LNCaP clone FGC (cell line): ENCODE data around the gene MARCHF10.
"Not testable (repeated sequence)": the region's sequence is repeated elsewhere in the genome, so short reads cannot be mapped to it uniquely, and the experiment has no call there.

ENCODE experiments used
- DNase-seq: peaks from one replicate; pipeline ENCODE4 v3.0.0-alpha.2; 2011; ENCODE audit warnings: low read depth
- H3K4me3 ChIP-seq: 2 replicates; pipeline ENCODE4 v1.5.1; 2011; ENCODE audit warnings: mild to moderate bottlenecking, low read depth, low read length, control low read depth
- TF ChIP-seq, protein P1 (sequence below): IDR thresholded peaks from 2 replicates; pipeline ENCODE4 v1.5.1; 2012; ENCODE audit warnings: mild to moderate bottlenecking; ENCODE audit not compliant: control insufficient read depth, insufficient read depth; ENCODE audit errors: extremely low read depth

The MARCHF10 gene, protein sequence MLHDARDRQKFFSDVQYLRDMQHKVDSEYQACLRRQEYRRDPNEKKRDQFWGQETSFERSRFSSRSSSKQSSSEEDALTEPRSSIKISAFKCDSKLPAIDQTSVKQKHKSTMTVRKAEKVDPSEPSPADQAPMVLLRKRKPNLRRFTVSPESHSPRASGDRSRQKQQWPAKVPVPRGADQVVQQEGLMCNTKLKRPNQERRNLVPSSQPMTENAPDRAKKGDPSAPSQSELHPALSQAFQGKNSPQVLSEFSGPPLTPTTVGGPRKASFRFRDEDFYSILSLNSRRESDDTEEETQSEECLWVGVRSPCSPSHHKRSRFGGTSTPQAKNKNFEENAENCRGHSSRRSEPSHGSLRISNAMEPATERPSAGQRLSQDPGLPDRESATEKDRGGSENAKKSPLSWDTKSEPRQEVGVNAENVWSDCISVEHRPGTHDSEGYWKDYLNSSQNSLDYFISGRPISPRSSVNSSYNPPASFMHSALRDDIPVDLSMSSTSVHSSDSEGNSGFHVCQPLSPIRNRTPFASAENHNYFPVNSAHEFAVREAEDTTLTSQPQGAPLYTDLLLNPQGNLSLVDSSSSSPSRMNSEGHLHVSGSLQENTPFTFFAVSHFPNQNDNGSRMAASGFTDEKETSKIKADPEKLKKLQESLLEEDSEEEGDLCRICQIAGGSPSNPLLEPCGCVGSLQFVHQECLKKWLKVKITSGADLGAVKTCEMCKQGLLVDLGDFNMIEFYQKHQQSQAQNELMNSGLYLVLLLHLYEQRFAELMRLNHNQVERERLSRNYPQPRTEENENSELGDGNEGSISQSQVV

DNA sequence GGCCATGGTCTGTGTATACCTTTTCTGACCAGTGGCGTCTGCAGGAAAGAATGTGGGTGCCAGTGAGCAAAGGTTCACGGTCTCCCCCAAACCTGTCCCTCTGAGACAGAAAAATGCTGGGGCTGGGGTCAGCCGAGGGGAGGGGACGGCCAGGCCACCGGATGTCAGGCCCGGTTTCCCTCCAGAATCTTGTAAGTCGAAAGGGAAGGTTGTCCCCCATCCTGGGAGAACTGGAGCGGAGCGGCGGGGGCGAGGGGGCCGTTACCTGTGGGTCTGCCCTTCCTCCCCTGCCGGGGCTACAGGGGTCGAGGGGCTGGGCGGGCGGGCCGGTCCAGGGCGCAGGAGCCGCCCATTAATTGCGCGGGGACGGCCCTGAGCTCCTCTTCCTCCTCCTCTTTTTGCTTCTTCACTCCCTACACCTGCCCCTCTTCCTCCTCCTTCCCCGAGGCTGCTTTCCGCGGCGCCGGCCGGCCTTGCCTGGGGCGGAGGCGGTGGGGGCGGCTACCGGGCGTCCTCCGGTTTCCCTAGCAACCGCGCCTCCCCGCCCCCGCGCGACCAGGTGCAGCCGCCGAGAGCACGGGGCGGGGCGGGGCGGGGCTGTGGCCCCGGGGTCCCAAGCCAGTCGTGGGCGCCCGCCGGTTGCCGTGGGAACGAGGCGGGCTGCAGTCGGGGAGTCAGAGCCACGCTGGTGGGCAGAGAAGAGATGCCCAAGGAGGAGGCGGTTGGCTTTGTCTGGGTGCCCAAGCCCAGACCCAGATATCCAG is at the start of gene MARCHF10:
MARCHF10 (minus strand) TSS at position 503 of the 764 bp plus-strand sequence. CDS start 6,579 bp downstream, outside the sequence.
- TF ChIP-seq, protein P1, sequence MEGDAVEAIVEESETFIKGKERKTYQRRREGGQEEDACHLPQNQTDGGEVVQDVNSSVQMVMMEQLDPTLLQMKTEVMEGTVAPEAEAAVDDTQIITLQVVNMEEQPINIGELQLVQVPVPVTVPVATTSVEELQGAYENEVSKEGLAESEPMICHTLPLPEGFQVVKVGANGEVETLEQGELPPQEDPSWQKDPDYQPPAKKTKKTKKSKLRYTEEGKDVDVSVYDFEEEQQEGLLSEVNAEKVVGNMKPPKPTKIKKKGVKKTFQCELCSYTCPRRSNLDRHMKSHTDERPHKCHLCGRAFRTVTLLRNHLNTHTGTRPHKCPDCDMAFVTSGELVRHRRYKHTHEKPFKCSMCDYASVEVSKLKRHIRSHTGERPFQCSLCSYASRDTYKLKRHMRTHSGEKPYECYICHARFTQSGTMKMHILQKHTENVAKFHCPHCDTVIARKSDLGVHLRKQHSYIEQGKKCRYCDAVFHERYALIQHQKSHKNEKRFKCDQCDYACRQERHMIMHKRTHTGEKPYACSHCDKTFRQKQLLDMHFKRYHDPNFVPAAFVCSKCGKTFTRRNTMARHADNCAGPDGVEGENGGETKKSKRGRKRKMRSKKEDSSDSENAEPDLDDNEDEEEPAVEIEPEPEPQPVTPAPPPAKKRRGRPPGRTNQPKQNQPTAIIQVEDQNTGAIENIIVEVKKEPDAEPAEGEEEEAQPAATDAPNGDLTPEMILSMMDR, result no peak

DNA sequence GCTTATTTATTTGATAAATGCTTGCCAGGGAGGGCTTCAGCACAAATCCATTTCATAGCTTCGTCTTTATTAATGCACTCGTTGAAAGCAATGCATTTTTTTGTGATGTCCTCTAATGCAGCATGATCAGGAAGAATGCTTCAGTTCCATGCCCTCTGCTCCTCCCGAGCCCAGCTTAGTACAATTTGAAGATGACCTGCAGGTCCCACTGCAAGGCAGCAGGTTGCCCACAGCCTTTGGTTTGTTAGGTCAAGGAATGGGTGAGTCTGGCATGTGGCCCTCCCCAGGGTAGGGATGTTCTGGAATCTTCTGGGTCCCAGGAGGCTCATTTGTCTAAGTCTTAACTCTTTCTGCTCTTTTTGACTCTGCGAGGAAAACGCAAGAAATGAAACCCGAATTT is 49.4 kb upstream of the MARCHF10 start:
- TF ChIP-seq, protein P1, result no peak
- H3K4me3 ChIP-seq, result no peak overlapping the region
- DNase-seq, result no peak

More for the DNA sequence above, at the start of gene MARCHF10:
- H3K4me3 ChIP-seq, result no peak within 1 kb of the TSS
- DNase-seq, result no peak

DNA sequence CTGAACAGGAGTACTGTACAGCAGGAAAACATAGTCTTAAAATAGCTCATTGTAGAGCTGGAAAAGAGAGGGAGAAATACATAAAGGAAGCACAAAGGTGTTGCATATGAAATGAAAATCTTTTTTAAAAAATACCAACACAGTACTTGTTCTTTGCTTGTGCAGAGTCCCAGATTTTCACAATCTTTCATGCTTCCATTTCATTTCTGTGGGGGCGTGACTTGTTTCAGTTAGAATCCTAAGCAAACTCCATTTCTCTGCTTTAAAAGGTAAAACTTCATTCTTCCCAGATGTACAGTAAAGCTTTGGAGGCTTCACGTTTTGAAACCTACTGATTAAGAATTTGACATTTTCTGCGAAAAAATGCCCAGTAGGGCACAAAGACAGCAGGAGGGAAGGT is 48.5 kb upstream of the MARCHF10 start:
- no peak overlapping the region for H3K4me3 ChIP-seq
- DNase-seq, result no peak
- TF ChIP-seq, protein P1, result no peak

DNA sequence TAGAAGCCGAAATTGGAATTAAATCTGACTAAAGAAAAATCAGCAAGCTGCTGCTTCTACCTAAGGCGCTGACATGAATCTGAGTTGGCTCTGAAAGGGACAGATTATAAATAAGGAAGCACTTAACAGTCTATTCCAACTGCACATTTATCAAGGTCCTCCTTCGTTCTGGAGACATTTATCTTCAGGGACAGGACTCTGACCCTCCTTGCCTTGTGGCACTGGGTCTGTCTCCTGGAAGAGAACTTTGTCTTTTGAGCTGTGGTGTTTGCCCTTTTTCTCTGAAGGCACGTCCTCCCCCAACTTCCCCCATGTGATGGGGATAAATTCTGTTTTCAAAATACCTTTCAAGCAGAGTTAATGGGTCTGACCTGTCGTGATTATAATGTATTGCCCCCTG is 47.0 kb upstream of the MARCHF10 start:
- TF ChIP-seq, protein P1, result no peak
- DNase-seq, result no peak
- no peak overlapping the region for H3K4me3 ChIP-seq

DNA sequence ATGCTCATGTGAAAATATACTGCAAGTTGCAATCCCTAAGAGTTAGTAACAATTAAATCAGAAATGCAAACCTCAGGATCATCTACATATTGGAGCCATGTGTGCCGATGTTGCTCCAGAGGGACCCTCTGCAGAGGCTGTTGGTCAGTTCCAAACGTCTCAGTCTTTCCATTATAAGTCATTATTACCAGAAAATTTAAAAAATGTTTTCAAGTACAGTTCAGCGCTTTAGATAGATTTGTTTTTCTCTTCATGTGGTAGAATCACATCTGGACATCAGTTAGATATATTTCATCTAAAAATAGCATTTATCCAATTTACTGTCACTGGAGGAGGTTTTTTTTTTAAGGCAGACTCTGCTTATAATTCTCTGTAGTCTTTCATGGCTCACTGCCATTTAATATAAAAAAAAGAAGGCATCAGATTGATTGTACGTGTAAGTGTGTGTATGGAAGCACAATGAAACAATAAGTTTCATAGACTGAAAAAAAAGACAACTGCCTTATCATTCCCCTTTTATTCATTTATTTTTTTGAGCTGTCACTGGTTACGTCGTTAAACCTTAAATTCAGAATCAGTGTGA is 46.1 kb upstream of the MARCHF10 start:
- DNase-seq, result no peak
- TF ChIP-seq, protein P1, result no peak
- no peak overlapping the region for H3K4me3 ChIP-seq

DNA sequence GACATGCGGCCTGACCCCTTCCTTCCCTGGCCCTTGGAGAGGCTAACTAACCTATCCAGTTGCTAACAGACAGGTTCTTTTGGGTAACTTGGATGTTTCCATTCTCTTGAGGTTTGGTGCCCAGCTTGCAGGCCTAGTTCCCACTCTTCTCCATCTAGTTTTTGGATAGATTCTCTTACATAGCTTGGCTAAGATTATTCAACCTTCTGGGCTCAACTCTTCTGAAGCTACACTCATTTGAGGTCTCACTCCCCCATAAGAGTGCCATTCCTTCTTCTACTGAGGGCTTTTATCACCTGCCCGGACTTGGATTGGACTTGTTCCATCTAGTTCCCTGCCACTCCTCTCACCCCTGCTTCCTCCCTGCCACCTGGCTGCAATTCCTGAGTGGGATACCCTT is 44.1 kb upstream of the MARCHF10 start:
- TF ChIP-seq, protein P1, result no peak
- no peak for DNase-seq
- H3K4me3 ChIP-seq, result no peak overlapping the region

DNA sequence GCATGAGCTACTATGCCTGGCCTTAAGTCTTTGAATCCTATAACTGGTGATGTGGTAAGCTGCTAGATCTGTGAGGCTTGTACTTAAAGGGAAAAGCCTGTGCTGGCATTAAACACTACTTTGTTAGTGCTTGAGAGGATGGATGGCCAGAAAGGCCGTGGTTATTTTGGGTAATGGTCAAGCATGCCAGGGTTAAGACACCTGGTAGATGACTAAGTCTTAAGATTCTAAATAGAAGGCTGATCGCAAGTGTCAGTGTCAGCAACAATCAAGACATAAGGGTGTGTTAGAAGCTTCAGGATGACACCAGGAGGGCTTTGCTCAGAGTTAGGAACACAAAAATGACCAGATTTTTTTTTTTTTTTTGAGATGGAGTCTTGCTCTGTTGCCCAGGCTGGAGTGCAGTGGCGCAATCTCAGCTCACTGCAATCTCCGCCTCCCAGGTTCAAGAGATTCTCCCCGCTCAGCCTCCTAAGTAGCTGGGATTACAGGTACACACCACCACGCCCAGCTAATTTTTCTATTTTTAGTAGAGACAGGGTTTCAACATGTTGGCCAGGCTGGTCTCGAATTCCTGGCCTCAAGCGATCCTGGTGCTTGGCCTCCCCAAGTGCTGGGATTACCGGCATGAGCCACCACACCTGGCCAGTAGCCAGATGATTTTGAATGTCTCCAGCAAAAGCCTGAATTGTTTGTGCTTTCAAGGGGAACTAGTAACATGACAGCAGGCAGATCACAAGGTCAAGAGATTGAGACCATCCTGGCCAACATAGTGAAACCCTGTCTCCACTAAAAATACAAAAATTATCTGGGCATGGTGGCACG is 41.7 kb upstream of the MARCHF10 start:
- DNase-seq, H3K4me3 ChIP-seq: not testable (repeated sequence)
